Measurements from ENCODE around the gene NRG4.

DNA sequence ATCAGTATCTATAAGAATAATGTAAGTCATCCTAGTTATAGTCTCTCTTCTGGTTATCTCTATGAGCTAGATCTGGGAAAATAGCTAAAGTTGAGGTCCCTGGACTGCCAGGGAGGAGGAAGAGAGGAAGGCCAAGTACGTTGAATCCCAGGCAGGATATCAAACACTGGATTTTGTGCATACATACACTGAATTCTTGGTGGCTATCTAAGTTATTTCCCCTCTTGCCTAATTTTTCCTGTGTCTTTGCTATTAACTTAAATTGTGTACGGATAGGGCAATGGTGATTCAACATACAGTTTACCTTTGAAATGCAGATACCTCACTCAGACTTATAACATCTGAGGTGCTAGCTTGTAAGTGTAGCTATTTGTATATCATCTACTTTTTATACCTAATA lies 81.4 kb downstream of the NRG4 start:
- TF ChIP-seq, protein P1, sequence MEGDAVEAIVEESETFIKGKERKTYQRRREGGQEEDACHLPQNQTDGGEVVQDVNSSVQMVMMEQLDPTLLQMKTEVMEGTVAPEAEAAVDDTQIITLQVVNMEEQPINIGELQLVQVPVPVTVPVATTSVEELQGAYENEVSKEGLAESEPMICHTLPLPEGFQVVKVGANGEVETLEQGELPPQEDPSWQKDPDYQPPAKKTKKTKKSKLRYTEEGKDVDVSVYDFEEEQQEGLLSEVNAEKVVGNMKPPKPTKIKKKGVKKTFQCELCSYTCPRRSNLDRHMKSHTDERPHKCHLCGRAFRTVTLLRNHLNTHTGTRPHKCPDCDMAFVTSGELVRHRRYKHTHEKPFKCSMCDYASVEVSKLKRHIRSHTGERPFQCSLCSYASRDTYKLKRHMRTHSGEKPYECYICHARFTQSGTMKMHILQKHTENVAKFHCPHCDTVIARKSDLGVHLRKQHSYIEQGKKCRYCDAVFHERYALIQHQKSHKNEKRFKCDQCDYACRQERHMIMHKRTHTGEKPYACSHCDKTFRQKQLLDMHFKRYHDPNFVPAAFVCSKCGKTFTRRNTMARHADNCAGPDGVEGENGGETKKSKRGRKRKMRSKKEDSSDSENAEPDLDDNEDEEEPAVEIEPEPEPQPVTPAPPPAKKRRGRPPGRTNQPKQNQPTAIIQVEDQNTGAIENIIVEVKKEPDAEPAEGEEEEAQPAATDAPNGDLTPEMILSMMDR (IDR thresholded peaks at IDR 0.05 in 2 of 3, conservative IDR thresholded peaks at IDR 0.05 in 1 of 3; ENCODE audit: borderline replicate concordance in 1 of 3, insufficient read depth in 1 of 3, low read depth in 2 of 3, low read length in 2 of 3) = no peak
- TF ChIP-seq POLR2A (IDR thresholded peaks at IDR 0.05; ENCODE audit: borderline replicate concordance, extremely low read depth, insufficient read depth, insufficient read length) (no peak), YY1 (IDR thresholded peaks at IDR 0.05; ENCODE audit: extremely low read depth, insufficient replicate concordance, low read depth, low read length) (no peak), SIN3A (IDR thresholded peaks at IDR 0.05; ENCODE audit: low read depth) (no peak), RAD21 (IDR thresholded peaks at IDR 0.05; ENCODE audit: low read depth) (no peak), POLR2AphosphoS5 (IDR thresholded peaks at IDR 0.05; ENCODE audit: low read depth, low read length) (no peak), EZH2 (IDR thresholded peaks at IDR 0.05) (no peak), EZH2phosphoT487 (IDR thresholded peaks at IDR 0.05; ENCODE audit: borderline replicate concordance) (no peak), TCF7L2 (IDR thresholded peaks at IDR 0.05; ENCODE audit: borderline replicate concordance, extremely low read depth, insufficient read depth, insufficient read length) (no peak), FOSL1 (IDR thresholded peaks at IDR 0.05; ENCODE audit: low read depth) (no peak), SP1 (IDR thresholded peaks at IDR 0.05; ENCODE audit: low read depth) (no peak)
- TF ChIP-seq, protein P2, sequence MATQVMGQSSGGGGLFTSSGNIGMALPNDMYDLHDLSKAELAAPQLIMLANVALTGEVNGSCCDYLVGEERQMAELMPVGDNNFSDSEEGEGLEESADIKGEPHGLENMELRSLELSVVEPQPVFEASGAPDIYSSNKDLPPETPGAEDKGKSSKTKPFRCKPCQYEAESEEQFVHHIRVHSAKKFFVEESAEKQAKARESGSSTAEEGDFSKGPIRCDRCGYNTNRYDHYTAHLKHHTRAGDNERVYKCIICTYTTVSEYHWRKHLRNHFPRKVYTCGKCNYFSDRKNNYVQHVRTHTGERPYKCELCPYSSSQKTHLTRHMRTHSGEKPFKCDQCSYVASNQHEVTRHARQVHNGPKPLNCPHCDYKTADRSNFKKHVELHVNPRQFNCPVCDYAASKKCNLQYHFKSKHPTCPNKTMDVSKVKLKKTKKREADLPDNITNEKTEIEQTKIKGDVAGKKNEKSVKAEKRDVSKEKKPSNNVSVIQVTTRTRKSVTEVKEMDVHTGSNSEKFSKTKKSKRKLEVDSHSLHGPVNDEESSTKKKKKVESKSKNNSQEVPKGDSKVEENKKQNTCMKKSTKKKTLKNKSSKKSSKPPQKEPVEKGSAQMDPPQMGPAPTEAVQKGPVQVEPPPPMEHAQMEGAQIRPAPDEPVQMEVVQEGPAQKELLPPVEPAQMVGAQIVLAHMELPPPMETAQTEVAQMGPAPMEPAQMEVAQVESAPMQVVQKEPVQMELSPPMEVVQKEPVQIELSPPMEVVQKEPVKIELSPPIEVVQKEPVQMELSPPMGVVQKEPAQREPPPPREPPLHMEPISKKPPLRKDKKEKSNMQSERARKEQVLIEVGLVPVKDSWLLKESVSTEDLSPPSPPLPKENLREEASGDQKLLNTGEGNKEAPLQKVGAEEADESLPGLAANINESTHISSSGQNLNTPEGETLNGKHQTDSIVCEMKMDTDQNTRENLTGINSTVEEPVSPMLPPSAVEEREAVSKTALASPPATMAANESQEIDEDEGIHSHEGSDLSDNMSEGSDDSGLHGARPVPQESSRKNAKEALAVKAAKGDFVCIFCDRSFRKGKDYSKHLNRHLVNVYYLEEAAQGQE (IDR thresholded peaks at IDR 0.05; ENCODE audit: low read depth) = no peak

Data from HCT116 (cell line).